Activated CD8-positive, alpha-beta memory T cell treated with anti-CD3 and anti-CD28 coated beads for 1 hour (primary cell): ENCODE results near the gene IL17B.

Experiments
- DNase-seq, 2 donors: peaks; one replicate each; pipeline ENCODE4 v3.0.0-alpha.2; 2020; ENCODE audit warnings: low read depth in 1 of 2; ENCODE audit errors: extremely low read depth in 1 of 2

Gene IL17B

GRCh38 chr5:149326611-149327010, 52.5 kb downstream of the IL17B start:
- DNase-seq, result no peak

- no peak for DNase-seq
Observed at GRCh38 chr5:149325894-149326293, 53.2 kb downstream of the IL17B start.

GRCh38 chr5:149325166-149325735, 53.8 kb downstream of the IL17B start:
- no peak for DNase-seq

GRCh38 chr5:149324641-149325040, 54.5 kb downstream of the IL17B start:
- DNase-seq, result no peak
